ENCODE measurements around the gene NSD2.

DNA sequence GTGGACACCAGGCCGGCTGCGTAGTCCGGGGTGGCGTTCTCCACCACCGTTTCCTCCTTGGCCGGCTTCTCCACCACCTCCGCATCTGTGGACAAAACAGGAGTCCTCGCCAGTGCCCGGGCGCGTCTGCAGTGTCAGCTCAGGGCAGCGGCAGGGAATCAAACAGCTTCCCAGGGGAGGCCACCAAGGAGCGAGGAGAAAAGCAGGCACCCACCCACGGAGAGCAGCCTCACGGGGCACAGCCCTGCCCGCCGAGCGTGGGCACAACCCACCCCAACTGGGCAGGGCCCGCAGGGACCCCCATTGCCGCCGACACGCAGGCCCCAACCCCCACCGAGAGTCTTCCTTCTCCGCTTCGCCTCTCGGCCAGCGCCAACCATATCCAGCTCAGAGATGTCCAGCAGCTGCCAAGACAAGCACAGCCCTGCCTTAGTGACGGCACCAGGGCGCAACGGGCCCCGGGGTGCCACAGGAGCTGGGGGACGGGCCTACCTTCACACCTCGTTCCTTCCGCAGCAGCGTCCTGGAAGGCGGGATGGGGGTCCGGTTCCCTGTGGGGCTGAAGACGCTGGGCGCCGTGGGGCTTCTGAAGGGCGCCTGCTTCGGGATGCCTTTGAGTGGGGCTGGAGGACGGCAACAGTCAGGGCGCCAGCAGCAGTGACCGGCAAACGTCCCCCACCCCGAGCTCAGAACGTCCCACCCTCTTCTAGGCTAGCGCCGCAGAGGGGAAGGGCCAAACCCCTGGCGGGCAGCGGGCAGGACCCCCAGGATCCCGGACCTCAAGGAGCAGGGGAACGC, 114.8 kb downstream of the NSD2 start:
- TF ChIP-seq, protein P1, sequence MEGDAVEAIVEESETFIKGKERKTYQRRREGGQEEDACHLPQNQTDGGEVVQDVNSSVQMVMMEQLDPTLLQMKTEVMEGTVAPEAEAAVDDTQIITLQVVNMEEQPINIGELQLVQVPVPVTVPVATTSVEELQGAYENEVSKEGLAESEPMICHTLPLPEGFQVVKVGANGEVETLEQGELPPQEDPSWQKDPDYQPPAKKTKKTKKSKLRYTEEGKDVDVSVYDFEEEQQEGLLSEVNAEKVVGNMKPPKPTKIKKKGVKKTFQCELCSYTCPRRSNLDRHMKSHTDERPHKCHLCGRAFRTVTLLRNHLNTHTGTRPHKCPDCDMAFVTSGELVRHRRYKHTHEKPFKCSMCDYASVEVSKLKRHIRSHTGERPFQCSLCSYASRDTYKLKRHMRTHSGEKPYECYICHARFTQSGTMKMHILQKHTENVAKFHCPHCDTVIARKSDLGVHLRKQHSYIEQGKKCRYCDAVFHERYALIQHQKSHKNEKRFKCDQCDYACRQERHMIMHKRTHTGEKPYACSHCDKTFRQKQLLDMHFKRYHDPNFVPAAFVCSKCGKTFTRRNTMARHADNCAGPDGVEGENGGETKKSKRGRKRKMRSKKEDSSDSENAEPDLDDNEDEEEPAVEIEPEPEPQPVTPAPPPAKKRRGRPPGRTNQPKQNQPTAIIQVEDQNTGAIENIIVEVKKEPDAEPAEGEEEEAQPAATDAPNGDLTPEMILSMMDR (IDR thresholded peaks at IDR 0.05), result no peak
- TF ChIP-seq POLR2A (IDR thresholded peaks at IDR 0.05), result no peak

Data from testis (tissue), 2 donors.